Right atrium auricular region (tissue), 2 donors: ENCODE measurements around the gene PTTG1. TPM values are rescaled to one million over a fixed set of nuclear protein-coding genes. Genes with fewer than 3 reads are reported as not detected.

Experiments used
- DNase-seq: peaks from one replicate; pipeline ENCODE4 v3.0.0-alpha.2; 2019; ENCODE audit warnings: low spot score
- H3K27ac ChIP-seq, 2 donors: fragments of 200-600 bp; sonication (generic); 1 replicate in 1 of 2; 2 replicates in 1 of 2; pipeline ENCODE4 v1.5.1; 2016 to 2019
- H3K27me3 ChIP-seq, 2 donors: fragments of 200-600 bp; sonication (generic); one replicate each; pipeline versions ENCODE4 v1.5.1 to v1.6.0; 2017 to 2019
- H3K36me3 ChIP-seq: fragments of 200-600 bp; sonication (generic); one replicate; pipeline ENCODE4 v1.5.1; 2016
- H3K4me1 ChIP-seq, 2 donors: fragments of 200-600 bp; sonication (generic); one replicate each; pipeline versions ENCODE4 v1.5.1 to v1.6.0; 2017 to 2019
- H3K4me3 ChIP-seq, 2 donors: fragments of 200-600 bp; sonication (generic); 1 replicate in 1 of 2; 2 replicates in 1 of 2; pipeline ENCODE4 v1.5.1; 2017 to 2019; ENCODE audit warnings: mild to moderate bottlenecking in 1 of 2, moderate library complexity in 1 of 2
- H3K9me3 ChIP-seq, 2 donors: fragments of 200-600 bp; sonication (generic); one replicate each; pipeline ENCODE4 v1.5.1; 2019
- CTCF ChIP-seq, 2 donors: fragments of 200-600 bp; sonication (generic); IDR thresholded peaks; one replicate each; pipeline ENCODE4 v1.5.1; 2019; ENCODE audit warnings: antibody characterized with exemption in 2 of 2
- total RNA-seq, 2 donors: library from RNA; depleted of rRNA; stranded (reverse); fragments of >200 nt; gene quantifications; one replicate each; pipeline ENCODE4 v1.1.0, GENCODE V29; 2016

The PTTG1 gene
- total RNA-seq, 2 donors from 2014 or later, result 4.0 to 5.9 TPM

GRCh38 chr5:160463227-160463626 is 41.6 kb downstream of the PTTG1 start:
- no peak for TF ChIP-seq CTCF (IDR thresholded peaks at IDR 0.05)
- peaks cover 0 to 12% of the 10 kb centered on the region in 2 donors for H3K4me1 ChIP-seq
- H3K27ac ChIP-seq, result no peak overlapping the region
- H3K9me3 ChIP-seq, result no peaks in the 10 kb centered on the region
- no peaks in the 10 kb centered on the region for H3K27me3 ChIP-seq
- H3K36me3 ChIP-seq, result no peaks in the 10 kb centered on the region
- no peak for DNase-seq
- H3K4me3 ChIP-seq, result no peak overlapping the region

- H3K27me3 ChIP-seq, result no peaks in the 10 kb centered on the region
- H3K4me1 ChIP-seq, result peaks cover 0 to 15% of the 10 kb centered on the region in 2 donors
- no peak for DNase-seq
- H3K36me3 ChIP-seq, result no peaks in the 10 kb centered on the region
- H3K4me3 ChIP-seq, result no peak overlapping the region
- H3K9me3 ChIP-seq, result no peaks in the 10 kb centered on the region
- TF ChIP-seq CTCF (IDR thresholded peaks at IDR 0.05), result no peak
- H3K27ac ChIP-seq, result peak overlapping the region in 1 of 2 donors; percentile 19
Observed at GRCh38 chr5:160463740-160464465, 42.2 kb downstream of the PTTG1 start.

GRCh38 chr5:160464466-160464797 is 42.8 kb downstream of the PTTG1 start:
- Histone ChIP-seq H3K4me3 (no peak overlapping the region), H3K27me3 (no peaks in the 10 kb centered on the region), H3K4me1 (peaks cover 0 to 15% of the 10 kb centered on the region in 2 donors), H3K36me3 (no peaks in the 10 kb centered on the region), H3K9me3 (no peaks in the 10 kb centered on the region), H3K27ac (peak overlapping the region in 1 of 2 donors; percentile 19)
- TF ChIP-seq CTCF (IDR thresholded peaks at IDR 0.05), result no peak
- no peak for DNase-seq

GRCh38 chr5:160466116-160466515 is 44.5 kb downstream of the PTTG1 start:
- Histone ChIP-seq H3K36me3 (no peaks in the 10 kb centered on the region), H3K9me3 (no peaks in the 10 kb centered on the region), H3K4me3 (no peak overlapping the region), H3K27ac (no peak overlapping the region), H3K4me1 (peaks cover 0 to 22% of the 10 kb centered on the region in 2 donors), H3K27me3 (no peaks in the 10 kb centered on the region)
- TF ChIP-seq CTCF (IDR thresholded peaks at IDR 0.05), result no peak
- DNase-seq, result no peak

GRCh38 chr5:160466889-160467554 is 45.4 kb downstream of the PTTG1 start:
- H3K9me3 ChIP-seq, result no peaks in the 10 kb centered on the region
- H3K27me3 ChIP-seq, result no peaks in the 10 kb centered on the region
- H3K36me3 ChIP-seq, result no peaks in the 10 kb centered on the region
- peaks cover 0 to 28% of the 10 kb centered on the region in 2 donors for H3K4me1 ChIP-seq
- no peak for TF ChIP-seq CTCF (IDR thresholded peaks at IDR 0.05)
- H3K4me3 ChIP-seq, result no peak overlapping the region
- no peak for DNase-seq
- peak overlapping the region in 1 of 2 donors; percentile 0 for H3K27ac ChIP-seq
